ENCODE results near the gene ACER3.

- no peak for TF ChIP-seq CTCF (IDR thresholded peaks at IDR 0.05)
- no peak for TF ChIP-seq POLR2AphosphoS5 (IDR thresholded peaks at IDR 0.05)
- TF ChIP-seq POLR2A (IDR thresholded peaks at IDR 0.05), result no peak
Measured at GRCh38 chr11:77009533-77010160, 148.9 kb downstream of the ACER3 start.

All from upper lobe of left lung (tissue), 4 donors.